Neutrophil (primary cell): ENCODE measurements around the gene TP53BP2.
A peak's percentile ranks its signal among the peaks of the same experiment; 100 is the strongest.

ENCODE experiments used
- H3K27ac ChIP-seq: fragments of 200-600 bp; sonication (generic); 2 replicates; pipeline ENCODE4 v1.5.1; 2016; ENCODE audit warnings: mild to moderate bottlenecking, moderate library complexity
- H3K27me3 ChIP-seq: fragments of 200-600 bp; sonication (generic); 2 replicates; pipeline ENCODE4 v1.6.0; 2016; ENCODE audit warnings: mild to moderate bottlenecking
- H3K36me3 ChIP-seq: fragments of 200-600 bp; sonication (generic); 2 replicates; pipeline ENCODE4 v1.5.1; 2017
- H3K4me1 ChIP-seq, 2 experiments: fragments of 200-600 bp in 1 of 2; sonication (generic) in 1 of 2; 1 replicate in 1 of 2; 2 replicates in 1 of 2; pipeline versions ENCODE4 v1.5.1 to v1.6.1; 2013 to 2016; ENCODE audit warnings: low read depth in 1 of 2, low read length in 1 of 2, mild to moderate bottlenecking in 1 of 2, moderate library complexity in 1 of 2; ENCODE audit not compliant: control insufficient read depth in 1 of 2, insufficient read depth in 1 of 2
- H3K4me3 ChIP-seq, 2 experiments: fragments of 200-600 bp in 1 of 2; sonication (generic) in 1 of 2; 1 replicate in 1 of 2; 2 replicates in 1 of 2; pipeline ENCODE4 v1.5.1; 2013 to 2016; ENCODE audit warnings: low read depth in 1 of 2, low read length in 1 of 2, mild to moderate bottlenecking in 1 of 2, moderate library complexity in 1 of 2
- H3K9me3 ChIP-seq: fragments of 200-600 bp; sonication (generic); 2 replicates; pipeline ENCODE4 v1.5.1; 2016
- CTCF ChIP-seq: fragments of 200-600 bp; sonication (generic); IDR thresholded peaks from 2 replicates; pipeline ENCODE4 v1.5.1; 2016; ENCODE audit warnings: antibody characterized with exemption

Gene TP53BP2

GRCh38 chr1:223748773-223749733 lies 96.7 kb downstream of the TP53BP2 start:
- Histone ChIP-seq H3K36me3 (no peaks in the 10 kb centered on the region), H3K27ac (no peak overlapping the region), H3K4me3 (peak overlapping the region; percentile 57 to 59), H3K27me3 (peaks cover 5% of the 10 kb centered on the region), H3K4me1 (peaks cover 45 to 48% of the 10 kb centered on the region in 2 experiments), H3K9me3 (no peaks in the 10 kb centered on the region)
- peak; percentile 68 for TF ChIP-seq CTCF

GRCh38 chr1:223748405-223748772 lies 97.4 kb downstream of the TP53BP2 start:
- Histone ChIP-seq H3K27ac (no peak overlapping the region), H3K36me3 (no peaks in the 10 kb centered on the region)

GRCh38 chr1:223747838-223748335 lies 97.9 kb downstream of the TP53BP2 start:
- Histone ChIP-seq H3K27ac (no peak overlapping the region), H3K4me3 (no peak overlapping the region), H3K9me3 (no peaks in the 10 kb centered on the region), H3K36me3 (no peaks in the 10 kb centered on the region), H3K27me3 (peaks cover 5% of the 10 kb centered on the region), H3K4me1 (peaks cover 39 to 40% of the 10 kb centered on the region in 2 experiments)
- TF ChIP-seq CTCF: no peak

More at GRCh38 chr1:223748405-223748772, 97.4 kb downstream of the TP53BP2 start:
- Histone ChIP-seq H3K27me3 (peaks cover 5% of the 10 kb centered on the region), H3K4me3 (peak overlapping the region; percentile 57 to 59), H3K4me1 (peaks cover 44 to 45% of the 10 kb centered on the region in 2 experiments), H3K9me3 (no peaks in the 10 kb centered on the region)
- TF ChIP-seq CTCF: no peak

- Histone ChIP-seq H3K27ac (no peak overlapping the region), H3K36me3 (no peaks in the 10 kb centered on the region), H3K4me3 (no peak overlapping the region), H3K4me1 (peaks cover 29 to 30% of the 10 kb centered on the region in 2 experiments), H3K27me3 (peaks cover 5% of the 10 kb centered on the region), H3K9me3 (no peaks in the 10 kb centered on the region)
- no peak for TF ChIP-seq CTCF
These were observed 100.0 kb downstream of the TP53BP2 start for GRCh38 chr1:223745731-223746130.

- Histone ChIP-seq H3K36me3 (no peaks in the 10 kb centered on the region), H3K4me3 (no peak overlapping the region), H3K27ac (no peak overlapping the region), H3K4me1 (peaks cover 3% of the 10 kb centered on the region in 2 experiments), H3K9me3 (no peaks in the 10 kb centered on the region), H3K27me3 (no peaks in the 10 kb centered on the region)
- no peak for TF ChIP-seq CTCF
These were observed 102.8 kb downstream of the TP53BP2 start for GRCh38 chr1:223742856-223743517.
